ENCODE data around the gene DPH3.

- TF ChIP-seq, protein P1, sequence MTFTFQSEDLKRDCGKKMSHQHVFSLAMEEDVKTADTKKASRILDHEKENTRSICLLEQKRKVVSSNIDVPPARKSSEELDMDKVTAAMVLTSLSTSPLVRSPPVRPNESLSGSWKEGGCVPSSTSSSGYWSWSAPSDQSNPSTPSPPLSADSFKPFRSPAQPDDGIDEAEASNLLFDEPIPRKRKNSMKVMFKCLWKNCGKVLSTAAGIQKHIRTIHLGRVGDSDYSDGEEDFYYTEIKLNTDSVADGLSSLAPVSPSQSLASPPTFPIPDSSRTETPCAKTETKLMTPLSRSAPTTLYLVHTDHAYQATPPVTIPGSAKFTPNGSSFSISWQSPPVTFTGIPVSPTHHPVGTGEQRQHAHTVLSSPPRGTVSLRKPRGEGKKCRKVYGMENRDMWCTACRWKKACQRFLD (tag by site-specific recombination; IDR thresholded peaks at IDR 0.05), result no peak
- TF ChIP-seq ZNF768 (tag by site-specific recombination; IDR thresholded peaks at IDR 0.05), result no peak
- no peak for TF ChIP-seq ZNF16 (tag by site-specific recombination; IDR thresholded peaks at IDR 0.05; ENCODE audit: low read depth)
- no peak for TF ChIP-seq CTCF (tag by site-specific recombination; IDR thresholded peaks at IDR 0.05)
- TF ChIP-seq REST (tag by site-specific recombination; IDR thresholded peaks at IDR 0.05), result no peak
- no peak for TF ChIP-seq GLI4 (tag by site-specific recombination; IDR thresholded peaks at IDR 0.05)
- no peak for TF ChIP-seq ZNF560 (tag by site-specific recombination; IDR thresholded peaks at IDR 0.05; ENCODE audit: borderline replicate concordance)
- TF ChIP-seq YY1 (tag by site-specific recombination; IDR thresholded peaks at IDR 0.05), result no peak
Observed at GRCh38 chr3:16286751-16287543, 22.2 kb upstream of the DPH3 start.
